Adrenal gland (tissue), 12 donors: ENCODE data around the gene KCNS1. TPM values are rescaled to one million over a fixed set of nuclear protein-coding genes. Genes with fewer than 3 reads are reported as not detected.

ENCODE experiments used
- DNase-seq, 7 donors: peaks; one replicate each; pipeline ENCODE4 v3.0.0-alpha.2; 2019 to 2020
- H3K27ac ChIP-seq, 5 donors: fragments of 200-600 bp; sonication (generic) in 4 of 5; 1 replicate in 3 of 5; 2 replicates in 2 of 5; pipeline versions ENCODE4 v1.5.1 to v1.8.0; 2016 to 2020; ENCODE audit warnings: mild to moderate bottlenecking in 1 of 5
- H3K27me3 ChIP-seq: fragments of 200-600 bp; 2 replicates; pipeline ENCODE4 v1.8.0; 2021
- H3K36me3 ChIP-seq, 2 donors: fragments of 200-600 bp; replicated peaks in 1 of 2; 1 replicate in 1 of 2; 2 replicates in 1 of 2; pipeline versions ENCODE4 v1.5.1 to v1.8.0; 2018 to 2022
- H3K4me1 ChIP-seq, 2 donors: fragments of 200-600 bp; replicated peaks in 1 of 2; 1 replicate in 1 of 2; 2 replicates in 1 of 2; pipeline versions ENCODE4 v1.5.1 to v1.8.0; 2018 to 2021
- H3K4me3 ChIP-seq, 4 donors: fragments of 200-600 bp; sonication (generic) in 3 of 4; one replicate each; pipeline ENCODE4 v1.5.1; 2016 to 2018
- H3K9me3 ChIP-seq, 3 donors: fragments of 200-600 bp; sonication (generic) in 1 of 3; replicated peaks in 1 of 3; 1 replicate in 2 of 3; 2 replicates in 1 of 3; pipeline versions ENCODE4 v1.5.1 to v1.8.0; 2016 to 2021
- POLR2A ChIP-seq, 2 donors: fragments of 450-650 bp; IDR thresholded peaks; one replicate each; pipeline ENCODE4 v1.6.1; 2017; ENCODE audit warnings: antibody characterized with exemption in 2 of 2, mild to moderate bottlenecking in 2 of 2, moderate library complexity in 1 of 2
- WGBS, 4 donors: extraction: QIAGEN DNeasy Blood & Tissue Kit in 2 of 4; methylation state at CpG; one replicate each; pipeline versions ENCODE4 v1.1.5 to v1.1.7; 2013 to 2017; 5-methylcytosine and 5-hydroxymethylcytosine counted together
- intact Hi-C, 2 donors: fragments of 100-400 bp; cut with DNase I; formaldehyde crosslinking; loops; one replicate each; pipeline versions ENCODE4 v1.14.1 to v1.15.0; 2022 to 2023
- polyA plus RNA-seq, 3 donors: library from polyadenylated mRNA; stranded (reverse); fragments of 200-250 nt in 2 of 3; fragments of 350-450 nt in 1 of 3; fragmentation: Illumina TruSeq in 1 of 3; extraction: RNeasy Lipid Tissue Mini Kit (QIAGEN cat#74804) in 1 of 3; gene quantifications; one replicate each; pipeline ENCODE4 v1.2.3, GENCODE V29; 2013 to 2014
- total RNA-seq, 9 donors: library from RNA; depleted of rRNA in 4 of 9; stranded (reverse); fragments of >200 nt in 4 of 9; fragments of 120-200 nt in 1 of 9; fragmentation: NEBNext Ultra II Directional in 1 of 9; extraction: Animal tissue kit (Norgen Biotek cat#: 25700) in 1 of 9; gene quantifications; one replicate each; pipeline versions ENCODE4 v1.1.0 to v1.2.4, GENCODE V29; 2013 to 2023
- TF ChIP-seq, protein P1 (sequence below), 6 experiments: fragments of 450-650 bp in 4 of 6; fragments of 200-600 bp in 2 of 6; sonication (generic) in 1 of 6; IDR thresholded peaks; 1 replicate in 5 of 6; 2 replicates in 1 of 6; pipeline versions ENCODE4 v1.5.1 to v1.8.0; 2016 to 2021; ENCODE audit warnings: antibody characterized with exemption in 6 of 6, mild to moderate bottlenecking in 2 of 6, moderate library complexity in 1 of 6
- donor health status: healthy with polysubstance abuse.
- donor health status: Bipolar disorder and iron deficiency.
- donor health status: DM: yes; HTN: yes; CAD: no.
- donor health status: DM: no; HTN: no; CAD: no.
- donor health status: DM: no; HTN: no; CAD: no.
- donor health status: DM: yes; HTN: yes; CAD: no.

The KCNS1 gene
- total and polyA plus RNA-seq, 12 donors, result 0.21 to 3.7 (median 0.42) TPM

DNA sequence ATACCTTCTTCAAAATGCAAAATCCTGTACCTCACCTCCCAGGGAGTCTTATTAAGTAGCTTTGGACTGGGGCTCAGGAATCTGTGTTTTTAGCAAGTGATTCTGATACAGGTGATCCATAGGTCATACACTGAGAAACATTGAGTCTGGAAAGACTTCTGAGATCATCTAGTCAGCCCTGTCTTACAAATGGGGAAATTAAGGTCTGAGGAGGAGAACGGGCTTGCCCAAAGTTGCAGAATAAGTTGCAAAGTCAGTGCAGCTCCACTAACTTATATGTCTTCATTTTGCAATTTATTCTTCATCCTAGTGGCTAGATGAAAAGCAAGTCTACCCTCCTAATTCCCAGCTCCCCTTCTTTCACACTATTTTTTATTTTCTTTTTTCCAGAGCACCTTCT is 28.9 kb downstream of the KCNS1 start:
- WGBS, 4 donors, result 71 to 100% (median 85%) methylated on average over 1 of the region's 1 CpG
- intact Hi-C loops, result no loop called here
- no peak for TF ChIP-seq POLR2A (IDR thresholded peaks at IDR 0.05)
- TF ChIP-seq, protein P1, sequence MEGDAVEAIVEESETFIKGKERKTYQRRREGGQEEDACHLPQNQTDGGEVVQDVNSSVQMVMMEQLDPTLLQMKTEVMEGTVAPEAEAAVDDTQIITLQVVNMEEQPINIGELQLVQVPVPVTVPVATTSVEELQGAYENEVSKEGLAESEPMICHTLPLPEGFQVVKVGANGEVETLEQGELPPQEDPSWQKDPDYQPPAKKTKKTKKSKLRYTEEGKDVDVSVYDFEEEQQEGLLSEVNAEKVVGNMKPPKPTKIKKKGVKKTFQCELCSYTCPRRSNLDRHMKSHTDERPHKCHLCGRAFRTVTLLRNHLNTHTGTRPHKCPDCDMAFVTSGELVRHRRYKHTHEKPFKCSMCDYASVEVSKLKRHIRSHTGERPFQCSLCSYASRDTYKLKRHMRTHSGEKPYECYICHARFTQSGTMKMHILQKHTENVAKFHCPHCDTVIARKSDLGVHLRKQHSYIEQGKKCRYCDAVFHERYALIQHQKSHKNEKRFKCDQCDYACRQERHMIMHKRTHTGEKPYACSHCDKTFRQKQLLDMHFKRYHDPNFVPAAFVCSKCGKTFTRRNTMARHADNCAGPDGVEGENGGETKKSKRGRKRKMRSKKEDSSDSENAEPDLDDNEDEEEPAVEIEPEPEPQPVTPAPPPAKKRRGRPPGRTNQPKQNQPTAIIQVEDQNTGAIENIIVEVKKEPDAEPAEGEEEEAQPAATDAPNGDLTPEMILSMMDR (IDR thresholded peaks at IDR 0.05), result no peak
- H3K36me3 ChIP-seq, result peaks cover 0 to 16% of the 10 kb centered on the region in 2 donors
- DNase-seq, result no peak
- no peaks in the 10 kb centered on the region for H3K27me3 ChIP-seq
- peak overlapping the region in 1 of 5 donors; percentile 50 for H3K27ac ChIP-seq
- peaks cover 26 to 41% of the 10 kb centered on the region in 2 donors for H3K4me1 ChIP-seq
- no peak overlapping the region for H3K4me3 ChIP-seq
- no peaks in the 10 kb centered on the region for H3K9me3 ChIP-seq

DNA sequence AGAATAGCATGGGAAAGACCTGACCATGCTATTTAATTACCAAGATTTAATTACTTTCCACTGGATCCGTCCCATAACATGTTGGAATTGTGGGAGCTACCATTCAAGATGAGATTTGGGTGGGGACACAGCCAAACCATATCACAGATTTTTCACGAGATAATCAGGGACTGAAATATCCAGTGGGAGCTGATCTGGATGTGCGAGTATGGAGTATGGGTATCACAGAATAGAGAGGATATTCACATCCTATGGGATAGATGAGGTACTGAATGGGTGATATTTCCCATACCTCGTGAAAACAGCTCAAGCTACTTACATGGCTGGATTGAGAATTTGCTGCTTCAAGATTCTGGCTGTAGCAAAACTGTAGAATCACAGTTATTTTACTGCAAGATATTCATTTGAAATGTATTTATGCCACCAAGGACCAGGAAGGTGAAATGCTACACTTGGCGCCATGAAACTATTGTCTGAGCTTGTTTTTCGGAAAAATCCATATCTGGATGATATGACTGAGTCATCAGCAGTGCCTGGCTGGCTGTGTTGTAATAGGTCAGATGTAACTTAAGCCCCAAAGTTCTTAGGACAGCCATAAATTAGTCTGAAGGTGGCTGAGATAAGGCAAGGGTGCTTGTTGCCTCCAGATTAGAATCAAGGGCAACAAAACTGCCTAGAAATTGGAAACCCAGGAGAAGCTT is 29.8 kb downstream of the KCNS1 start:
- H3K4me3 ChIP-seq, result no peak overlapping the region

DNA sequence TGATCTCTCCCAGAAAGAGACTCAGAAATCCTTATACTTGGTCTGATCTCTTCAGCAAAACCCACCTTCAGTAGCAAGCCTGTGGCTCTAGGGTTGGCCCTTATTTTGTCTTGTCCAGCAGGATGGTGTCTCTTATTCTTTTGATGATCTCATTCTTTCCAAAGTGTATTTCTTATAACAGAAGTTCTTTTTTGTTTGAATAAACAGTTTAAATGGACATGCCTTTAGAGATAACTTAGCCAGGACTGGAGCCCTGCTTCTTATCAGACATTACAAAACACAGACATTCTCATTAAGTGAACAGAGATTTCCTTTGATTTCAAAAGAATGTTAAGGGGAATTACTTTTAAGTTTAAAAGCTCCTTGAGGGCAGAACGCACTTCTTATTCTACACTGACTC is 31.7 kb downstream of the KCNS1 start:
- H3K9me3 ChIP-seq, result no peaks in the 10 kb centered on the region
- intact Hi-C loops, result no loop called here
- H3K36me3 ChIP-seq, result no peaks in the 10 kb centered on the region
- no peak overlapping the region for H3K4me3 ChIP-seq
- H3K27me3 ChIP-seq, result no peaks in the 10 kb centered on the region
- DNase-seq, result no peak
- peak overlapping the region in 2 of 5 donors; percentile 2 to 10 for H3K27ac ChIP-seq
- TF ChIP-seq, protein P1 (IDR thresholded peaks at IDR 0.05), result no peak
- TF ChIP-seq POLR2A (IDR thresholded peaks at IDR 0.05), result no peak
- H3K4me1 ChIP-seq, result peaks cover 26 to 41% of the 10 kb centered on the region in 2 donors
- 86 to 90% (median 88%) methylated on average over 1 of the region's 1 CpG for WGBS, 4 donors

More for the DNA sequence above, 29.8 kb downstream of the KCNS1 start:
- Histone ChIP-seq H3K27me3 (no peaks in the 10 kb centered on the region), H3K27ac (peak overlapping the region in 4 of 5 donors; percentile 15 to 66 (median 51)), H3K36me3 (peaks cover 0 to 12% of the 10 kb centered on the region in 2 donors), H3K4me1 (peaks cover 26 to 41% of the 10 kb centered on the region in 2 donors), H3K9me3 (no peaks in the 10 kb centered on the region)
- intact Hi-C loops, result no loop called here
- peak; percentile 43 to 83 (median 77) for DNase-seq
- WGBS, 4 donors, result 76 to 80% (median 78%) methylated on average over 6 of the region's 6 CpGs
- no peak for TF ChIP-seq POLR2A (IDR thresholded peaks at IDR 0.05)
- TF ChIP-seq, protein P1 (IDR thresholded peaks at IDR 0.05), result peak in 1 of 6 experiments; percentile 12

GRCh38 chr20:45067558-45067957 is 33.4 kb downstream of the KCNS1 start:
- Histone ChIP-seq H3K27me3 (no peaks in the 10 kb centered on the region), H3K9me3 (no peaks in the 10 kb centered on the region), H3K36me3 (no peaks in the 10 kb centered on the region), H3K4me3 (no peak overlapping the region), H3K27ac (no peak overlapping the region), H3K4me1 (peaks cover 26 to 41% of the 10 kb centered on the region in 2 donors)
- intact Hi-C loops, result no loop called here
- DNase-seq, result peak in 5 of 7 donors; percentile 32 to 70 (median 57)
- TF ChIP-seq POLR2A (IDR thresholded peaks at IDR 0.05), result no peak
- TF ChIP-seq, protein P1 (IDR thresholded peaks at IDR 0.05), result no peak
- WGBS, 4 donors, result 57 to 66% (median 60%) methylated on average over 2 of the region's 2 CpGs
